KMS-11 (cell line): ENCODE data around the gene TSC22D3.
A peak's percentile ranks its signal among the peaks of the same experiment; 100 is the strongest.

Experiments used
- H2AFZ ChIP-seq: fragments of 200-600 bp; sonication (generic); 2 replicates; pipeline ENCODE4 v1.6.1; 2016; ENCODE audit warnings: antibody characterized with exemption, mixed run types, low read depth
- H3K27ac ChIP-seq: fragments of 200-600 bp; sonication (generic); 2 replicates; pipeline ENCODE4 v1.6.1; 2016; ENCODE audit warnings: mild to moderate bottlenecking, mixed run types
- H3K27me3 ChIP-seq: fragments of 200-600 bp; sonication (generic); 2 replicates; pipeline ENCODE4 v1.6.1; 2017; ENCODE audit warnings: mild to moderate bottlenecking, low read depth, mixed run types, moderate library complexity; ENCODE audit not compliant: insufficient read depth
- H3K36me3 ChIP-seq: fragments of 200-600 bp; sonication (generic); 2 replicates; pipeline ENCODE4 v1.6.1; 2017; ENCODE audit warnings: mild to moderate bottlenecking, mixed run types; ENCODE audit not compliant: insufficient read depth
- H3K4me1 ChIP-seq: fragments of 200-600 bp; sonication (generic); 2 replicates; pipeline ENCODE4 v1.6.1; 2016; ENCODE audit warnings: mild to moderate bottlenecking, low read depth, mixed run types; ENCODE audit not compliant: poor library complexity, severe bottlenecking
- H3K4me2 ChIP-seq: fragments of 200-600 bp; sonication (generic); 2 replicates; pipeline ENCODE4 v1.7.0; 2016; ENCODE audit warnings: mild to moderate bottlenecking, mixed run types
- H3K4me3 ChIP-seq: fragments of 200-600 bp; sonication (generic); IDR thresholded peaks from 2 replicates; pipeline ENCODE4 v1.6.1; 2017; ENCODE audit warnings: low read depth, low read length, mixed read lengths; ENCODE audit not compliant: insufficient read depth
- H3K79me2 ChIP-seq: fragments of 200-600 bp; sonication (generic); 2 replicates; pipeline ENCODE4 v1.6.1; 2016; ENCODE audit warnings: low read depth, mixed run types; ENCODE audit not compliant: insufficient read depth
- H3K9ac ChIP-seq: fragments of 200-600 bp; sonication (generic); 2 replicates; pipeline ENCODE4 v1.6.1; 2016; ENCODE audit warnings: mild to moderate bottlenecking, mixed run types
- H4K20me1 ChIP-seq: fragments of 200-600 bp; sonication (generic); 2 replicates; pipeline ENCODE4 v1.6.1; 2016; ENCODE audit warnings: mild to moderate bottlenecking, mixed run types; ENCODE audit not compliant: insufficient read depth
- TF ChIP-seq, protein P1 (sequence below): fragments of 200-600 bp; sonication (generic); conservative IDR thresholded peaks from 2 replicates; pipeline ENCODE4 v1.6.1; 2017; ENCODE audit warnings: low read depth, mild to moderate bottlenecking, antibody characterized with exemption, low read length, moderate library complexity, mixed read lengths

TSC22D3 gene

DNA sequence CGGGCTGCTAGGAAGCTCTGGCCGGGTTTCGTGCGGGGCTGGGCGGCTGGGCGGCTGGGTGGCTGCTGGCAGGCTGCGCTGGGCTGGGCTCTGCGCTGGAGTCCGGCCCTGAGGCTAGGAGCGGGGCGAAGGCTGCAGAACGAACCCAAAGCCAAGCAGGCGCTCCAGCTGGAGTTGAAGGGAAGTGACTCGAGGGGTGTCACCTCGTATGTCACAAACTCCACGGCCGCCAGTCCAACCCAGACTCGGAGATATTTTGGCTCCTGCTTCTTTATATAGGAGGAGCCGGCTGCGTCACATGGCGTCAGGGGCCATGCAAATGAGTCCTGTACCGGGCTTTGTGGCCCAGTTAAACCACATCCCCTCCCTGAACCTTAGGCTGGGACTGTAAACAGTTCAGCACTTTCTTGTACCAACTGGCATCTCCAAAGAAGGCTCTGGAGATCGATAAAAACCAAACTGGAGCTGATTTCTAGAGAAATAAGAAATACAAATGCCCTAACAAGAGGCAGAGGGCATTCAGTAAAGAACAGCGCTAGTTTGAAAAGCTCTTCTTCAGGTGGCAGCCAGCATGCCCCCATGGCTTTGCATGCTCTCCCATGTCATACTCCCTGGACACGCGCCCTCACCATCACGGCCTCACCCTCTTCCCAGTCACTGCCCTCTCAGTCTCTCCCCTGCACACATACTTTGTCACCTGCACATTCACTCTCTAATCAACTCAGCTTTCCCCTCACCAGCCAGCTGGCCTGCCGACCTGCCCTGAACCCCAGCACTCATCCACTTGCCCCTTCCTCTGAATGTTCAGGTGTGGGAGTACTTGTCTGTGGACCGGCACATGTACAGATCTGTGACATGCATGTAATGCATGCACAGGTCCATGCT is 58.5 kb downstream of the TSC22D3 start:
- peaks cover 19% of the 10 kb centered on the region for H3K79me2 ChIP-seq
- H3K4me2 ChIP-seq, result peak overlapping the region; percentile 96
- H3K4me1 ChIP-seq, result peaks cover 55% of the 10 kb centered on the region
- TF ChIP-seq, protein P1, sequence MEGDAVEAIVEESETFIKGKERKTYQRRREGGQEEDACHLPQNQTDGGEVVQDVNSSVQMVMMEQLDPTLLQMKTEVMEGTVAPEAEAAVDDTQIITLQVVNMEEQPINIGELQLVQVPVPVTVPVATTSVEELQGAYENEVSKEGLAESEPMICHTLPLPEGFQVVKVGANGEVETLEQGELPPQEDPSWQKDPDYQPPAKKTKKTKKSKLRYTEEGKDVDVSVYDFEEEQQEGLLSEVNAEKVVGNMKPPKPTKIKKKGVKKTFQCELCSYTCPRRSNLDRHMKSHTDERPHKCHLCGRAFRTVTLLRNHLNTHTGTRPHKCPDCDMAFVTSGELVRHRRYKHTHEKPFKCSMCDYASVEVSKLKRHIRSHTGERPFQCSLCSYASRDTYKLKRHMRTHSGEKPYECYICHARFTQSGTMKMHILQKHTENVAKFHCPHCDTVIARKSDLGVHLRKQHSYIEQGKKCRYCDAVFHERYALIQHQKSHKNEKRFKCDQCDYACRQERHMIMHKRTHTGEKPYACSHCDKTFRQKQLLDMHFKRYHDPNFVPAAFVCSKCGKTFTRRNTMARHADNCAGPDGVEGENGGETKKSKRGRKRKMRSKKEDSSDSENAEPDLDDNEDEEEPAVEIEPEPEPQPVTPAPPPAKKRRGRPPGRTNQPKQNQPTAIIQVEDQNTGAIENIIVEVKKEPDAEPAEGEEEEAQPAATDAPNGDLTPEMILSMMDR, result no peak
- H3K27me3 ChIP-seq, result no peaks in the 10 kb centered on the region
- H3K4me3 ChIP-seq, result no peak overlapping the region
- H2AFZ ChIP-seq, result peak overlapping the region; percentile 34; the same call in 1 of the 2 replicates
- H3K36me3 ChIP-seq, result no peaks in the 10 kb centered on the region
- no peaks in the 10 kb centered on the region for H4K20me1 ChIP-seq
- H3K27ac ChIP-seq, result peak overlapping the region; percentile 82
- H3K9ac ChIP-seq, result peak overlapping the region; percentile 84

- Histone ChIP-seq H3K27me3 (no peaks in the 10 kb centered on the region), H3K27ac (peak overlapping the region; percentile 82), H3K4me2 (peak overlapping the region; percentile 76; the same call in 1 of the 2 replicates), H4K20me1 (no peaks in the 10 kb centered on the region), H3K9ac (peak overlapping the region; percentile 84), H3K79me2 (peaks cover 19% of the 10 kb centered on the region), H3K4me1 (peaks cover 63% of the 10 kb centered on the region), H3K36me3 (no peaks in the 10 kb centered on the region), H3K4me3 (no peak overlapping the region), H2AFZ (no peak overlapping the region)
- TF ChIP-seq, protein P1, result no peak
Measured at GRCh38 chrX:107716118-107716684, 59.4 kb downstream of the TSC22D3 start.

DNA sequence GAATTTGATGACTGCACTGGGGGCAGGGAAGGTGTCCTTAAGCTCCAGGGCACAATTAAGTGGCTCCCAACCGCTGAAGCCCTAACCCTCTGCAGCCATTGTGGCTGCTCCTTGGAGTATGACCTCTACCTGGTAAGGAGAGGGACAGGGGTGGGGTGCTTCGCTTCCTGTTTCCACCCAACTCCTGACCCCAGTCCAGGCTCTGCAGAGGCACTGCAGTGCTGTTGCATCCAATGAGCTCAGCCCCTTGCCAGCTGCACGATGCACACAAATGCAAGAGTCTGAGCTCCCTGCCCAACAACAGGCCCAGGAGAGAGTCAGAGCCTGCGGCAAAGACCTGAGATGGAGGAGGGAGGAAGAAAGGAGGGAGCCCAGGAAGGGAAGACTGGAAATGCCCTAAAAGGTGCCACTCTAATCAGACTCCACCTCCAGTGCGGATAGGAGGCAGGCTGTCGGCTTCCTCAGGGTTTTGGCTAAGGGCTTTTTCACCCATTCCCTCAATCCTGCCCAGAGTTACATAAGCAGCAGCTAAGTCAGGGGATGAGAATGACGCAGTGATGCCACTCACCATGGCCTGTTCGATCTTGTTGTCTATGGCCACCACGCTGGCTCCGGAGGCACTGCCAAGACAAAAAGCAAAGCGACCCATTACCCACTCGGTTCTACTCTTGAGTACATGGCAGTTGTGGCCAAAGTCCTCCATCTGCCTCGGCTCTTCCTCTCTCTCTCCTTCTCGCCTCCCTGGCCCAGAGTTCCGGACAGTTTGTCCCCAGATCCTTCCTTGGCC is 60.1 kb downstream of the TSC22D3 start:
- H4K20me1 ChIP-seq, result no peaks in the 10 kb centered on the region
- TF ChIP-seq, protein P1, result no peak
- H3K27ac ChIP-seq, result peak overlapping the region; percentile 82
- peaks cover 70% of the 10 kb centered on the region for H3K4me1 ChIP-seq
- no peaks in the 10 kb centered on the region for H3K36me3 ChIP-seq
- H3K79me2 ChIP-seq, result peaks cover 19% of the 10 kb centered on the region
- no peaks in the 10 kb centered on the region for H3K27me3 ChIP-seq
- peak overlapping the region; percentile 84 for H3K9ac ChIP-seq
- no peak overlapping the region for H3K4me3 ChIP-seq
- no peak overlapping the region for H2AFZ ChIP-seq
- peak overlapping the region; percentile 76 for H3K4me2 ChIP-seq

GRCh38 chrX:107714206-107714891 is 61.2 kb downstream of the TSC22D3 start:
- TF ChIP-seq, protein P1, result 0 out of 2 replicates have a peak, but pooled peaks have one; percentile 16
- H3K9ac ChIP-seq, result peak overlapping the region; percentile 84; the same call in 1 of the 2 replicates
- H3K4me2 ChIP-seq, result peak overlapping the region; percentile 76
- peaks cover 19% of the 10 kb centered on the region for H3K79me2 ChIP-seq
- peak overlapping the region; percentile 82 for H3K27ac ChIP-seq
- H4K20me1 ChIP-seq, result no peaks in the 10 kb centered on the region
- H3K4me3 ChIP-seq, result no peak overlapping the region
- H2AFZ ChIP-seq, result no peak overlapping the region
- peaks cover 78% of the 10 kb centered on the region for H3K4me1 ChIP-seq
- no peaks in the 10 kb centered on the region for H3K27me3 ChIP-seq
- H3K36me3 ChIP-seq, result no peaks in the 10 kb centered on the region
